ENCODE data around the gene SPINT1. TPM values are rescaled to one million over a fixed set of nuclear protein-coding genes. Genes with fewer than 3 reads are reported as not detected.

SPINT1 gene
- total and polyA plus RNA-seq, 2 donors (not counting 1 experiment from before 2014, with no cell fraction given): 14.4 to 21.3 TPM

DNA sequence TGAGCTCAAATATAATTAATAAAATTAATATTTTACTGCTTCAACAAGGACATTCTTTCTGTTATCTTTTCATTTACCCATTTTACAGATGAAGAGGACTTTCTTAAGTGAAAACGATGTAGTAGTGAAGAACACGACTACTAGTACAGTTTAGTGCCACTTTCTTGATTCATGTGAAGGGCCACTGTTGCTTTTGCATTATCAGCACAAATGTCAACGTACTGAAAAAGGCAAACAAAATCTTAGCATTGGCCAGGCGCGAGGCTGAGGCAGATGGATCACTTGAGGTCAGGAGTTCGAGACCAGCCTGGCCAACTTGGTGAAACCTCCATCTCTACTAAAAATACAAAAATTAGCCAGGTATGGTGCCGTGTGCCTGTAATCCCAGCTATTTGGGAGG is 24.8 kb upstream of the SPINT1 start:
- H3K27ac ChIP-seq (ENCODE audit: low read length in 2 of 2): no peak overlapping the region
- DNase-seq: no peak
- POLR2A ChIA-PET: no interaction called here
- 100% methylated on average over 3 of the region's 7 CpGs for WGBS (ENCODE audit: insufficient coverage)
- no peak overlapping the region for H3K9ac ChIP-seq (ENCODE audit: low read length)
- H3K4me3 ChIP-seq (ENCODE audit: control extremely low read depth in 1 of 5, extremely low read depth in 1 of 5, insufficient read depth in 1 of 5, low read depth in 2 of 5, low read length in 4 of 5): no peak overlapping the region
- Mint-ChIP-seq H3K9me3 (ENCODE audit: insufficient read depth) (no peaks in the 10 kb centered on the region), H3K4me3 (no peak overlapping the region), H3K27me3 (no peaks in the 10 kb centered on the region), H3K4me1 (no peaks in the 10 kb centered on the region), H3K27ac (no peak overlapping the region)
- H2AFZ ChIP-seq (ENCODE audit: insufficient read depth, low read depth, low read length, poor library complexity, severe bottlenecking): no peak overlapping the region
- intact Hi-C loops (cut with micrococcal nuclease): no loop called here
- no peak for ATAC-seq (ENCODE audit: low read depth)
- H3K36me3 ChIP-seq (replicated peaks in 1 of 2; ENCODE audit: control extremely low read depth in 1 of 2, control insufficient read depth in 1 of 2, extremely low read depth in 1 of 2, insufficient read depth in 2 of 2, low read length in 1 of 2): peaks cover 0 to 16% of the 10 kb centered on the region in 2 experiments
- H3K79me2 ChIP-seq (ENCODE audit: control insufficient read depth, insufficient read depth, low read length): no peaks in the 10 kb centered on the region
- H3K27me3 ChIP-seq (replicated peaks in 1 of 4; ENCODE audit: control extremely low read depth in 1 of 4, control insufficient read depth in 3 of 4, insufficient read depth in 4 of 4, low read length in 3 of 4): no peaks in the 10 kb centered on the region
- TF ChIP-seq EZH2 (IDR thresholded peaks at IDR 0.05; ENCODE audit: borderline replicate concordance, insufficient read depth, low read depth, low read length, poor library complexity, severe bottlenecking): no peak
- TF ChIP-seq, protein P1, sequence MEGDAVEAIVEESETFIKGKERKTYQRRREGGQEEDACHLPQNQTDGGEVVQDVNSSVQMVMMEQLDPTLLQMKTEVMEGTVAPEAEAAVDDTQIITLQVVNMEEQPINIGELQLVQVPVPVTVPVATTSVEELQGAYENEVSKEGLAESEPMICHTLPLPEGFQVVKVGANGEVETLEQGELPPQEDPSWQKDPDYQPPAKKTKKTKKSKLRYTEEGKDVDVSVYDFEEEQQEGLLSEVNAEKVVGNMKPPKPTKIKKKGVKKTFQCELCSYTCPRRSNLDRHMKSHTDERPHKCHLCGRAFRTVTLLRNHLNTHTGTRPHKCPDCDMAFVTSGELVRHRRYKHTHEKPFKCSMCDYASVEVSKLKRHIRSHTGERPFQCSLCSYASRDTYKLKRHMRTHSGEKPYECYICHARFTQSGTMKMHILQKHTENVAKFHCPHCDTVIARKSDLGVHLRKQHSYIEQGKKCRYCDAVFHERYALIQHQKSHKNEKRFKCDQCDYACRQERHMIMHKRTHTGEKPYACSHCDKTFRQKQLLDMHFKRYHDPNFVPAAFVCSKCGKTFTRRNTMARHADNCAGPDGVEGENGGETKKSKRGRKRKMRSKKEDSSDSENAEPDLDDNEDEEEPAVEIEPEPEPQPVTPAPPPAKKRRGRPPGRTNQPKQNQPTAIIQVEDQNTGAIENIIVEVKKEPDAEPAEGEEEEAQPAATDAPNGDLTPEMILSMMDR (IDR thresholded peaks at IDR 0.05): no peak
- H3K4me2 ChIP-seq (replicated peaks; ENCODE audit: low read depth, low read length, poor library complexity, severe bottlenecking): no peak overlapping the region
- CTCF ChIA-PET: interaction anchor here (1.0 kb wide), 1 partner anchor 75 kb away, joined by 3 read pairs; the partner anchor contains the start of gene VPS18
- H4K20me1 ChIP-seq (ENCODE audit: control insufficient read depth, insufficient read depth, low read length, poor library complexity, severe bottlenecking): no peaks in the 10 kb centered on the region
- no peaks in the 10 kb centered on the region for H3K4me1 ChIP-seq (ENCODE audit: control insufficient read depth in 2 of 2, insufficient read depth in 2 of 2, low read length in 2 of 2)
- no peaks in the 10 kb centered on the region for H3K9me3 ChIP-seq (ENCODE audit: control extremely low read depth in 1 of 3, control insufficient read depth in 2 of 3, insufficient read depth in 1 of 3, low read length in 2 of 3)

DNA sequence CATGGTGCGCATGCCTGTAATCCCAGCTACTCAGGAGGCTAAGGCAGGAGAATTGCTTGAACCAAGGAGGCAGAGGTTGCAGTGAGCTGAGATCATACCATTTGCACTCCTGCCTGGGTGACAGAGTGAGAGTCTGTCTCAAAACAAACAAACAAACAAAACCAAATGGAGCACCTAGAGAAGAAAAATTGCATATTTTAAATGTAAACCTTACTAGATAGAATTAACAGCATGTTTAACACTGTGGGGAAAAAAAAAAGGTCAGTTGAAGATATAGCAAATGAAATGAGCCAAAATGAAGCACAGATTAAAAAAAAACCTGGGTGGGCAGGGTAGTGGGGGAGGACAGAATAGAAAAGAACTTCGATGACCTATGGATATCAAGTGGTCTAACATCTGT is 22.7 kb upstream of the SPINT1 start:
- ChIA-PET CTCF (no interaction called here), POLR2A (no interaction called here)
- H3K36me3 ChIP-seq (replicated peaks in 1 of 2; ENCODE audit: control extremely low read depth in 1 of 2, control insufficient read depth in 1 of 2, extremely low read depth in 1 of 2, insufficient read depth in 2 of 2, low read length in 1 of 2): no peaks in the 10 kb centered on the region
- no peaks in the 10 kb centered on the region for H3K27me3 ChIP-seq (replicated peaks in 1 of 4; ENCODE audit: control extremely low read depth in 1 of 4, control insufficient read depth in 3 of 4, insufficient read depth in 4 of 4, low read length in 3 of 4)
- DNase-seq (no peak), ATAC-seq (ENCODE audit: low read depth) (no peak)
- WGBS (ENCODE audit: insufficient coverage): 88% methylated on average over 2 of the region's 2 CpGs
- no peak for TF ChIP-seq EZH2 (IDR thresholded peaks at IDR 0.05; ENCODE audit: borderline replicate concordance, insufficient read depth, low read depth, low read length, poor library complexity, severe bottlenecking)
- no peak overlapping the region for H3K27ac ChIP-seq (ENCODE audit: low read length in 2 of 2)
- no peaks in the 10 kb centered on the region for H3K9me3 Mint-ChIP-seq (ENCODE audit: insufficient read depth)
- H2AFZ ChIP-seq (ENCODE audit: insufficient read depth, low read depth, low read length, poor library complexity, severe bottlenecking): no peak overlapping the region
- H4K20me1 ChIP-seq (ENCODE audit: control insufficient read depth, insufficient read depth, low read length, poor library complexity, severe bottlenecking): no peaks in the 10 kb centered on the region
- H3K4me3 Mint-ChIP-seq: no peak overlapping the region
- no peaks in the 10 kb centered on the region for H3K27me3 Mint-ChIP-seq
- H3K4me1 ChIP-seq (ENCODE audit: control insufficient read depth in 2 of 2, insufficient read depth in 2 of 2, low read length in 2 of 2): no peaks in the 10 kb centered on the region
- H3K27ac Mint-ChIP-seq: no peak overlapping the region
- H3K9me3 ChIP-seq (ENCODE audit: control extremely low read depth in 1 of 3, control insufficient read depth in 2 of 3, insufficient read depth in 1 of 3, low read length in 2 of 3): no peaks in the 10 kb centered on the region
- no peak overlapping the region for H3K4me2 ChIP-seq (replicated peaks; ENCODE audit: low read depth, low read length, poor library complexity, severe bottlenecking)
- no peaks in the 10 kb centered on the region for H3K4me1 Mint-ChIP-seq
- H3K9ac ChIP-seq (ENCODE audit: low read length): no peak overlapping the region
- H3K79me2 ChIP-seq (ENCODE audit: control insufficient read depth, insufficient read depth, low read length): no peaks in the 10 kb centered on the region
- intact Hi-C loops (cut with micrococcal nuclease): no loop called here
- H3K4me3 ChIP-seq (ENCODE audit: control extremely low read depth in 1 of 5, extremely low read depth in 1 of 5, insufficient read depth in 1 of 5, low read depth in 2 of 5, low read length in 4 of 5): no peak overlapping the region
